Stimulated activated CD4-positive, alpha-beta T cell treated with anti-CD3 and anti-CD28 coated beads, TNF-alpha, amount 100 ng/mL, for 4 hours (primary cell): ENCODE data around the gene MYLK2.
"Not testable (repeated sequence)": the region's sequence is repeated elsewhere in the genome, so short reads cannot be mapped to it uniquely, and the experiment has no call there.

Experiments used
- DNase-seq, 3 experiments: peaks; one replicate each; pipeline ENCODE4 v3.0.0-alpha.2; 2020; ENCODE audit warnings: low read depth in 3 of 3

The MYLK2 gene

GRCh38 chr20:31815408-31816188 lies 3.6 kb upstream of the MYLK2 start:
- no peak for DNase-seq

DNA sequence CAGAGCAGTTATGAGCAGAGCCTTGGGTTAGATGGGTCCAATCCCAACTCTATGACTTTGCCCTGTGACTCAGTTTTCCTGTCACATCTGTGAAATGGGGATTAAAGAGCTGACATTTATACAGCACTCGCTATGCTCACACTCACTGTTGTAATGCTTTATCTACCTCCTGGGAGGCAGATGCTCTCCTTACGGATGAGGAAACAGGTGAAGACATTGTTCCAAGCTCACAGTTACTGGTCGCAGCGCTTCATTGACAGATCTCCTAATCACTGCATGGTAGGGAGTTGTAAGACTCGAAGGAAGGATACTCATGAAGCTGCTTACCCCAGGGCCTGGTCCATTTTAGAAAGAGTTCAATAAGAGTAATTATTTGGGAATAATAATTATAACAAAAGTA lies 2.9 kb upstream of the MYLK2 start:
- no peak for DNase-seq

DNA sequence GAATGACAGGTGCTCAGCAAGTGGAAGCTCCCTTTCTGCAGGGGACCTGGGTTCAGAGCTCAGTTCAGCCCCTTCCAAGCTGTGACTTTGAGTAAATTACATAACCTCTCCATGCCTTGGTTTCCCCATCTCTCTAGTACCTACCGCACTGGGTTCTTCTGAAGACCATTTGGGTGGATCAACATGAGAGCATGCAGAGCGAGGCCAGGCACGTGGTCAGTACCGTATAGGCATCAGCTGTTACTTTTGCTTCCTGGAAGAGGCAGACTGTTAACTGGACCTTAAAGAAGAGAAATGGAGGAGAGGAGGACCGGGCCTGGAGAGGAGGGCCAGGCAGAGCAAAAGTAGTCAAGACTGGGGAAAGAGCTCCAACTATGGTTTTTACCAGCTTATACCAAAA lies 1.7 kb upstream of the MYLK2 start:
- DNase-seq, result no peak

- no peak for DNase-seq
Observed at GRCh38 chr20:31818376-31818908, 714 bp upstream of the MYLK2 start.

DNA sequence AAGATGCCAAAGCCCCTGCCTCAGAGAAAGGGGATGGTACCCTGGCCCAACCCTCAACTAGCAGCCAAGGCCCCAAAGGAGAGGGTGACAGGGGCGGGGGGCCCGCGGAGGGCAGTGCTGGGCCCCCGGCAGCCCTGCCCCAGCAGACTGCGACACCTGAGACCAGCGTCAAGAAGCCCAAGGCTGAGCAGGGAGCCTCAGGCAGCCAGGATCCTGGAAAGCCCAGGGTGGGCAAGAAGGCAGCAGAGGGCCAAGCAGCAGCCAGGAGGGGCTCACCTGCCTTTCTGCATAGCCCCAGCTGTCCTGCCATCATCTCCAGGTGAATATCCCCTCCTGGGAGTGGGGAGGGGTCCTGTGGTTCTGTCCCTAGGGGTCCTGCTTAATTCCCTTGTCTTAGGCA lies 1.1 kb downstream of the MYLK2 start:
- DNase-seq, result no peak

GRCh38 chr20:31821427-31821826 lies 2.3 kb downstream of the MYLK2 start:
- no peak for DNase-seq

DNA sequence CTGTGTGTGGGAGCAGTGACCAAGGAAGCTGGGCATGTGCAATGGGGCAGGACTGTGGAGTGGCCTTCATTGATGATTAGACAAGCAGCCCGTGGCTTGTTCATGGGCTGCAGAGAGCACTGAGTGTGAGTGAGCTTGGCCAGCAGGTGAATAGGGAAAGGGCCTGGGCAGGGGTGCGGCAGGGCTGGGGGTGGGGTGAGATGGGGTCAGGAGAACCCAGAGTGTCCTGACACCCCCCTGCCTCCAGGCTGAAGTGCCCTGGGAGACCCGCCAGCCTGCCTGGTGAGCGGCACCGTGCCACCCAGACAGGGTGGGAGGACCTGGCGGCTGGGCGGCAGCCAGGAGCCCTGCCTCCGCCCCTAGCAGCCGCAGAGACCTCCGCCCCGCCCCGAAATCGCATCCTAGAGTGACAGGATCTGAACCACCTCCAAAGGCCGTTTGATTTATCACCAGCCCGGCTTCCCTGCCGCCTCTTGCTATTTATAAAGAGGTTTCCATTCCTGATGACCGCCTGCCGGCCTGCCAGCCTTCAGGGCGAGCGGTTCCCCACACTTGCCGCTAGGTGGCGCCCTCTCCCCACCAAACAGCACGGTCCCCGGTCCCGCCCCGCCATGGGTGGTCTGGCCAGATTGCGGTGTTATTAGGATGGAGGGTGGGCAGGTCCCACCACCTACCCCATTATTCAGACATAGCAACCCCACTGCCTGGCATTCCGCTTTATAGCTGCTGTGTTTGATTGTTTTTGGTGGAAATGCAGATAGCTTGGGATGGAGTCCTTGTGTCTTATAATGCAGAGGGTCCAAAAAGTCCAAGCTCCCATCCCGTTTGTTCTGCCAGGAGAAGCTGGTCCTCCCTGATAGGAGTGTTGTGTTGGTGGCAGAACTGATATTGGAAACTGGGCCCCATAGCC lies 3.5 kb downstream of the MYLK2 start:
- DNase-seq, result peak; percentile 49 to 73 (median 61)

- no peak for DNase-seq
Observed at GRCh38 chr20:31823360-31824124, 4.4 kb downstream of the MYLK2 start.

- no peak for DNase-seq
Observed at GRCh38 chr20:31824125-31824485, 4.9 kb downstream of the MYLK2 start.

DNA sequence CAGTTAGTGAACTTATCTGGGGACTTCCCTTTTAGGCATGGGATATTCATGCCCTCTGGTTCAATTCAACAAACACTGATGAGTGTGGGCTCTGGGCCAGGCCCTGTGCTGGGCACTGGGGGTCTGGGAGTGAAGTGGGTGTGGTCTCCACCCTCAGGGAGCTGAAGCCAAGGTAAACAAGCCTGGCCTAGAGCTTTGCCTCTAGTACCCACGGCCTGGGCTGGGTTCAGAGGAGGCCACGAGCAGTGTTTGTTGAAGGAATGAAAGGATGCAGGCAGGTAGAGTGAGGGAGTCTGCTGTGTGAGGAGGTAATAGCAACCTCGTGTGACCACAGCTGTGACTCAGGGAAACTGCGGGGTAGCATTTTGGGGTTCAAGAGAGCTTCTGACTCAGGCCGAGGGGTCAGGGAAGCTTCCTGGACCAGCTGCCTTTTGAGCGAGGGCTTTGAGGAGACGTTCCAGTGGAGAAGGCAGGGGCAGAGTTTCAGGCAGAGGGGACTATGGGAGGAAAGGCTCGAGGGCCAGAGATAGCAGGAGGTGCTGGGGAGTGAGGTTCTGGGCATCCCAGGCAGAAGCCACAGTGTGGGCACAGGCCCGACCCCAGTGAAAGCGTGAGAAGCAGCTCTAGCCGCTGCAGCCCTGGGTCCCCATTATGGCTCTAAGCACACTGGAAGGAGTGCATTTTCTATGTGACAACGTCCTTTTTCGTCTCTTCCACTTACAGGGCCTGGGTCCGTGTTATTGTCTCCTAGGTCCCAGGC lies 5.6 kb downstream of the MYLK2 start:
- no peak for DNase-seq

DNA sequence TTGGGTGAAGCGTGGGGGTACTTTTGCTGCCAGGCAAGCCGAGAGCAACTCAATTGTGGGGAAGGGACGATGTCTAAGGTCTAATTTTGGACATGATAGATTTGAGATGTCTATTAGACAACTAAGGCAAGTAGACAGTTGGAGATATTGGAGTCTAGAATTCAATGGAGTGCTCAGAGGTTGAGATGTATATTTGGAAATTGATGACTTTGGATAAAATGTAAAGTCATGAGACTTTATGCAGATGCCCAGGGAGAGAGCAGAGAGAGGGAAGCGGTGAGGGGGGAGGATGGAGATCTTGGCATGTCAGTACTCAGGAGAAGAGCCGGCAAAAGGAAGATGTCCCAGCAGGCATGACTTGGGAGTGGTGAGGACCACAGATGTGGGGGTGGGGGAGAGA lies 6.9 kb downstream of the MYLK2 start:
- DNase-seq, result no peak

- DNase-seq, result no peak
Observed at GRCh38 chr20:31827059-31827458, 7.9 kb downstream of the MYLK2 start.

DNA sequence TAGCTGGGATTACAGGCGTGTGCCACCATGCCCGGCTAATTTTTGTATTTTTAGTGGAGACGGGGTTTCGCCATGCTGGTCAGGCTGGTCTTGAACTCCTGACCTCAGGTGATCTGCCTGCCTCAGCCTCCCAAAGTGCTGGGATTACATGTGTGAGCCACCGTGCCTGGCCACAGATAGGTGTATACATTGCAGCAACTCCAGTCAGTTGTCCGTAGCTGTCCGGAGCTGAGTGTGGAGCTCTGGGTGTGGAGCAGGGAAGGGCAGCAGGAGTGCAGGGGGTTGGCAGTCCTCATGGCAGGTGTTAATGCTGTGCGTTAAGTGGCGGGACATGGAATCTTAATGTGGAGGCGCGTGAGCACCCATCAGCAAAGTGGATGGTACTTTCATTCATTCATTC lies 8.9 kb downstream of the MYLK2 start:
- not testable (repeated sequence) for DNase-seq

GRCh38 chr20:31829731-31830130 lies 10.6 kb downstream of the MYLK2 start:
- DNase-seq, result no peak

GRCh38 chr20:31830406-31830981 lies 11.3 kb downstream of the MYLK2 start:
- no peak for DNase-seq

- DNase-seq, result no peak
Observed at GRCh38 chr20:31831211-31831610, 12.1 kb downstream of the MYLK2 start.

GRCh38 chr20:31831771-31832306 lies 12.7 kb downstream of the MYLK2 start:
- no peak for DNase-seq

- peak; percentile 18 to 35 (median 27) for DNase-seq
Observed at GRCh38 chr20:31833130-31833930, 14.2 kb downstream of the MYLK2 start.

GRCh38 chr20:31833931-31834521 lies 14.9 kb downstream of the MYLK2 start:
- DNase-seq, result no peak
